Loucy (cell line): Measurements from ENCODE around the gene RAB35.

ENCODE experiments used
- EZH2phosphoT487 ChIP-seq: fragments of 200-600 bp; IDR thresholded peaks from 2 replicates; pipeline ENCODE4 v1.6.1; 2018; ENCODE audit warnings: antibody characterized with exemption, mild to moderate bottlenecking, moderate library complexity, borderline replicate concordance
- TF ChIP-seq, protein P1 (sequence below): fragments of 200-600 bp; sonication (generic); conservative IDR thresholded peaks from 2 replicates; pipeline ENCODE4 v1.5.1; 2014; ENCODE audit warnings: mild to moderate bottlenecking, antibody characterized with exemption, low read length

DNA sequence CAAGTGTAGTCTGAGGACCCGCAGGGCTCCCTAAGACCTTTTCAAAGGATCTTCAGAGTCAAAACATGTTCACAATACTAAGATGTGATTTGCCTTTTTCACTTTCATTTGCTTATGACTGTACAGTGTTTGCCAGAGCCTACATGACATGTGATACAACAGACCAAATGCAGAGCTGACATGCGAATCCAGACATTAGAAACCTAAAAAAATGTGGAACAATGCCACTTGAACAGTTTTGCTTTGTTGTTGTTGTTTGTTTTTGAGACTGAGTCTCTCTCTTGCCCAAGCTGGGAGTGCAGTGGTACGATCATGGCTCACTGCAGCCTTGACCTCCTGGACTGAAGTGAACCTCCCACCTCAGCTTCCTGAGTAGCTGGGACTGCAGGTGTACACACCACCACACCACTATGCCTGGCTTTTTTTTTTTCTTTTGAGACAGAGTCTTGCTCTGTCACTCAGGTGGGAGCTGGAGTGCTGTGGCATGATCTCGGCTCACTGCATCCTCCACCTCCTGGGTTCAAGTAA, 5.3 kb upstream of the RAB35 start:
- TF ChIP-seq, protein P1, sequence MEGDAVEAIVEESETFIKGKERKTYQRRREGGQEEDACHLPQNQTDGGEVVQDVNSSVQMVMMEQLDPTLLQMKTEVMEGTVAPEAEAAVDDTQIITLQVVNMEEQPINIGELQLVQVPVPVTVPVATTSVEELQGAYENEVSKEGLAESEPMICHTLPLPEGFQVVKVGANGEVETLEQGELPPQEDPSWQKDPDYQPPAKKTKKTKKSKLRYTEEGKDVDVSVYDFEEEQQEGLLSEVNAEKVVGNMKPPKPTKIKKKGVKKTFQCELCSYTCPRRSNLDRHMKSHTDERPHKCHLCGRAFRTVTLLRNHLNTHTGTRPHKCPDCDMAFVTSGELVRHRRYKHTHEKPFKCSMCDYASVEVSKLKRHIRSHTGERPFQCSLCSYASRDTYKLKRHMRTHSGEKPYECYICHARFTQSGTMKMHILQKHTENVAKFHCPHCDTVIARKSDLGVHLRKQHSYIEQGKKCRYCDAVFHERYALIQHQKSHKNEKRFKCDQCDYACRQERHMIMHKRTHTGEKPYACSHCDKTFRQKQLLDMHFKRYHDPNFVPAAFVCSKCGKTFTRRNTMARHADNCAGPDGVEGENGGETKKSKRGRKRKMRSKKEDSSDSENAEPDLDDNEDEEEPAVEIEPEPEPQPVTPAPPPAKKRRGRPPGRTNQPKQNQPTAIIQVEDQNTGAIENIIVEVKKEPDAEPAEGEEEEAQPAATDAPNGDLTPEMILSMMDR = no peak
- TF ChIP-seq EZH2phosphoT487 = no peak
